CD4-positive, CD25-positive, alpha-beta regulatory T cell (primary cell): ENCODE data around the gene LYZL4. TPM values are rescaled to one million over a fixed set of nuclear protein-coding genes. Genes with fewer than 3 reads are reported as not detected.

Experiments used
- ATAC-seq, 2 donors: fragments of 150-1000 bp; cut with Tn5 transposase; one replicate each; pipeline ENCODE4 v1.10.0; 2021; ENCODE audit warnings: low read depth in 2 of 2, moderate number of reproducible peaks in 2 of 2, moderate library complexity in 1 of 2
- DNase-seq, 3 donors: peaks; one replicate each; pipeline versions ENCODE4 v3.0.0 to v3.0.0-alpha.2; 2012 to 2022; ENCODE audit warnings: mixed read lengths in 1 of 3
- H3K27ac ChIP-seq: one replicate; pipeline ENCODE4 v1.7.0; 2013; ENCODE audit warnings: mild to moderate bottlenecking, low read length; ENCODE audit not compliant: insufficient read depth, poor library complexity, severe bottlenecking
- H3K27me3 ChIP-seq: one replicate; pipeline ENCODE4 v1.7.0; 2013; ENCODE audit warnings: low read length; ENCODE audit not compliant: control insufficient read depth, insufficient read depth
- H3K36me3 ChIP-seq: one replicate; pipeline ENCODE4 v1.7.0; 2013; ENCODE audit warnings: mild to moderate bottlenecking, low read length, moderate library complexity; ENCODE audit not compliant: control insufficient read depth, insufficient read depth
- H3K4me1 ChIP-seq: 2 replicates; pipeline ENCODE4 v1.7.0; 2013; ENCODE audit warnings: mild to moderate bottlenecking, low read length; ENCODE audit not compliant: insufficient read depth, control insufficient read depth, poor library complexity, severe bottlenecking
- H3K4me3 ChIP-seq: one replicate; pipeline ENCODE4 v1.7.0; 2013; ENCODE audit warnings: low read depth, mild to moderate bottlenecking, low read length, moderate library complexity
- H3K9me3 ChIP-seq, 2 experiments: 1 replicate in 1 of 2; 2 replicates in 1 of 2; pipeline ENCODE4 v1.7.0; 2013; ENCODE audit warnings: low read length in 2 of 2, mild to moderate bottlenecking in 1 of 2, moderate library complexity in 1 of 2; ENCODE audit not compliant: control insufficient read depth in 2 of 2
- H3K27ac Mint-ChIP-seq, 3 donors: one replicate each; pipeline ENCODE4 v1.8.0; 2020 to 2022; ENCODE audit warnings: mild to moderate bottlenecking in 3 of 3, mixed read lengths in 3 of 3, moderate library complexity in 2 of 3
- H3K27me3 Mint-ChIP-seq: one replicate; pipeline ENCODE4 v1.8.0; 2022; ENCODE audit warnings: mild to moderate bottlenecking, mixed read lengths
- H3K36me3 Mint-ChIP-seq: one replicate; pipeline ENCODE4 v1.8.0; 2020; ENCODE audit warnings: mixed read lengths
- H3K4me1 Mint-ChIP-seq, 4 donors: one replicate each; pipeline ENCODE4 v1.8.0; 2020 to 2022; ENCODE audit warnings: mixed read lengths in 4 of 4, mild to moderate bottlenecking in 1 of 4
- H3K4me3 Mint-ChIP-seq, 4 donors: one replicate each; pipeline ENCODE4 v1.8.0; 2020 to 2022; ENCODE audit warnings: mild to moderate bottlenecking in 4 of 4, mixed read lengths in 4 of 4, moderate library complexity in 3 of 4
- H3K9me3 Mint-ChIP-seq, 7 donors: one replicate each; pipeline ENCODE4 v1.8.0; 2020 to 2022; ENCODE audit warnings: mixed read lengths in 7 of 7, mild to moderate bottlenecking in 3 of 7, moderate library complexity in 2 of 7
- polyA plus RNA-seq, 4 donors: library from polyadenylated mRNA; unstranded; fragments of 300-500 nt; fragmentation: Illumina TruSeq; gene quantifications; one replicate each; pipeline ENCODE4 v1.2.3, GENCODE V29; 2021
- total RNA-seq: library from RNA; stranded (reverse); gene quantifications from one replicate; pipeline ENCODE4 v1.2.3, GENCODE V29; 2022

The LYZL4 gene
- total and polyA plus RNA-seq, 5 donors from 2014 or later = not detected

DNA sequence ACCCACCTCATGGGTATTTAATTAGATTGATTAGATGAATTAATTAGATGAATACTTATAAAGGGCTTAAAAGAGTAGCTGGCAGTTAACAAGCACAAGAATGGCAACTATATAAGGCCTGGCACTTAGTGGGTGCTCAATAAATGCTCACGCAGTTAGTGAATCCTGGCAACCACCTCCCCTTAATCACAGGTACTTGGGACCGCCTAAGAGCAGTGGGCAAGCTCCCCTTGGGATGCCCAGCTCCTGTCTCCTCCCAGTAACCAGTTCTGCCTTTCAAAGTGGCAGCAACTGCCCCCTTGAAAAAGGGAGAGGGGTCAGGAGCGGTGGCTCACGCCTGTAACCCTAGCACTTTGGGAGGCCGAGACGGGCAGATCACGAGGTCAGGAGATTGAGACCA lies 4.6 kb downstream of the LYZL4 start:
- Mint-ChIP-seq H3K27ac (no peak overlapping the region), H3K36me3 (no peaks in the 10 kb centered on the region), H3K9me3 (peaks cover 0 to 6% (median 0%) of the 10 kb centered on the region in 7 donors), H3K4me3 (no peak overlapping the region), H3K4me1 (peaks cover 0 to 9% (median 2%) of the 10 kb centered on the region in 4 donors), H3K27me3 (no peaks in the 10 kb centered on the region)
- Histone ChIP-seq H3K36me3 (no peaks in the 10 kb centered on the region), H3K4me1 (no peaks in the 10 kb centered on the region), H3K27me3 (no peaks in the 10 kb centered on the region), H3K4me3 (no peak overlapping the region), H3K27ac (no peak overlapping the region), H3K9me3 (no peaks in the 10 kb centered on the region)
- ATAC-seq (no peak), DNase-seq (no peak)

DNA sequence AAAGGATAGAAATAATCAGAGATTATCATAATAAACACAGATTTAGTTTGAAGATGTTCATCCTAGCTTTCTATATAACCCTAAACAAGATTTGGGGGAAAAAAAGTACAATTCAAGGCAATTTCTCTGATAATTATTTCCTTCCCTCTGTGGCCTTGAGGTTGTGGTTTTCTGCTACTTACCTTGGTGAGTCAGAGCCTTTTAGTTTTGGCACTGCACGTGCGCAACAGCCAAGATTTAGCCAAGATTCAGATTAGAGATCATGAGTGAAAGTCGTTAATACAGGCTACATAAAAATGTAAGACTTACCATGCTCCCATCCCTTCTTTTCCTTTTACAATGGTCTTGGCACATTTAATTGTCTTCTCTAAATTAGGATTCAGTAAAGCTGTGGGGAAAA lies 6.7 kb downstream of the LYZL4 start:
- Histone ChIP-seq H3K4me3 (no peak overlapping the region), H3K27me3 (no peaks in the 10 kb centered on the region), H3K9me3 (no peaks in the 10 kb centered on the region), H3K36me3 (no peaks in the 10 kb centered on the region), H3K27ac (no peak overlapping the region), H3K4me1 (no peaks in the 10 kb centered on the region)
- Mint-ChIP-seq H3K9me3 (peaks cover 0 to 3% (median 0%) of the 10 kb centered on the region in 7 donors), H3K4me1 (peaks cover 0 to 11% (median 2%) of the 10 kb centered on the region in 4 donors), H3K27ac (no peak overlapping the region), H3K36me3 (no peaks in the 10 kb centered on the region), H3K27me3 (no peaks in the 10 kb centered on the region), H3K4me3 (no peak overlapping the region)
- DNase-seq (peak in 1 of 3 donors; percentile 12), ATAC-seq (peak; percentile 31 to 59)

DNA sequence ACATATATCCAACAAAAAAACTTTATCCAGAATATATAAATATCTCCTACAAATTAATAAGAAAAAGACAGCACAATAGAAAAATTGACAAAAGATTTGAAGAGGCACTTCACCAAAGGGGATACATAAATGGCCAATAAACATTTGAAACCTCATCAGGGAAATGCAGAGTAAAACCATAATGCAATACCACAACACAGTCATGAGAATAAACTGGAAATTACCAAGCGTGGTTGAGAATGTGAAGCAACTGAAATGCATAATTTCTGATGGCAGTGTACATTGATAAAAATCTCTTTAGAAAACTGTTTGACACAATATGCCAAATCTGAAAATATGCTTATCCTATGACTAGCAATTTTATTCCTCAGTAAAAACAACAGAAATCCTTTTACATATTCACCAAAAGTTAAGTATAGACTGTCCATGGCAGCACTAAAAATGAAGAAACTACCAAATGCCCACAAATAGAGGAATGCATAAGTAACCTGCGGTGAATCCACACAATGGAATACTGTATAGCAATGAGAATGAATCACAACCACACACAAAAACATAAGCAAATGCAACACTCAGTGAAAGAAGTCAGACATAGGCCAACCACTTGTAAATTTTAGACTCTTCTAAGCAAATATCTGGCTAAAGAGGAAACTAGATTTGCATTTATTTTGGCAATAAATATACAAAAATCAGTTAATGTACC lies 7.9 kb downstream of the LYZL4 start:
- Mint-ChIP-seq H3K36me3 (no peaks in the 10 kb centered on the region), H3K4me1 (peaks cover 0 to 11% (median 2%) of the 10 kb centered on the region in 4 donors), H3K9me3 (peaks cover 0 to 3% (median 0%) of the 10 kb centered on the region in 7 donors), H3K4me3 (no peak overlapping the region), H3K27me3 (peaks cover 4% of the 10 kb centered on the region), H3K27ac (no peak overlapping the region)
- no peaks in the 10 kb centered on the region for H3K9me3 ChIP-seq
- no peaks in the 10 kb centered on the region for H3K36me3 ChIP-seq
- no peak overlapping the region for H3K4me3 ChIP-seq
- DNase-seq (no peak), ATAC-seq (no peak)
- no peaks in the 10 kb centered on the region for H3K27me3 ChIP-seq
- H3K4me1 ChIP-seq = no peaks in the 10 kb centered on the region
- no peak overlapping the region for H3K27ac ChIP-seq

DNA sequence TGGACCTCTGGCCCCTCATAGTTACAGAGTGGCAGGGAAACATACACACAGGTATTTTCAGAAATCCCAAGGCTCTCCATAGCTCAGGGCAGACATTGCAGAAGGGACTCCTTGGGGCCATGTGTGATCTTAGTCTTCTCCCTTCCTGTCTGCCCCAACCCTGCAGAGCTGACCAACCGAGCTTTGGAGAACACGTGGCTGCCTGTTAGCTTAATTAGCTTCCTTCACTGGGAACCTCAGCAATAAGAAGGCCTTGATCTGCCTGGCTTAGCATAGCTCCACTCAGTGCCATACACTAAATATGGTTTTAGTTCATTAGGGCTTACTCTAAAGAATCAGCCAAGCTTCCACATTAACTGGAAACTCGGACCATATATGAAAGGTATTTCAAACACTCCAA lies 12.3 kb downstream of the LYZL4 start:
- no peaks in the 10 kb centered on the region for H3K4me1 ChIP-seq
- H3K27ac ChIP-seq = no peak overlapping the region
- no peaks in the 10 kb centered on the region for H3K36me3 Mint-ChIP-seq
- H3K27me3 Mint-ChIP-seq = peaks cover 4% of the 10 kb centered on the region
- DNase-seq (no peak), ATAC-seq (no peak)
- no peaks in the 10 kb centered on the region for H3K27me3 ChIP-seq
- H3K4me3 Mint-ChIP-seq = no peak overlapping the region
- no peak overlapping the region for H3K27ac Mint-ChIP-seq
- H3K9me3 ChIP-seq = no peaks in the 10 kb centered on the region
- no peak overlapping the region for H3K4me3 ChIP-seq
- no peaks in the 10 kb centered on the region for H3K36me3 ChIP-seq
- H3K4me1 Mint-ChIP-seq = peaks cover 0 to 8% (median 2%) of the 10 kb centered on the region in 4 donors
- peaks cover 0 to 2% (median 0%) of the 10 kb centered on the region in 7 donors for H3K9me3 Mint-ChIP-seq

DNA sequence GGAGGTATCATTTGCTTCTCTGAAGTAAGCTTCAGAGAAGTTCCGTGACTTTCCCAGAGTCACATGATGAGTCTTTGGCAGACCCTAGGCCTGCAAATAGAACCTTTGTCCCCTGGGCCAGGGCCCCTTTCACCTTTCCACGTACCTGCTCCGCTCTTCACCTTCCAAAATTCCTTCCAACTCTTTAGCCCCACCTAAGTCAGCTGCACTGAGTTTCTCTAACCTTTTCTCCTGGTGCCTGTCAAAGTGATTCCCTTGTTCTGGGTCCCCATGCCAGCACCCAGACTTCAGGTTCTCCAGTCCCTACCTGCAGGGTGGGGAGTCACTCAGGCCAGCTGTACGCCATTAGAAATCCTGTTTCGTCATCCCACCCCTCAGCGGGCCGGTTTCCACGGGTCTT lies 12.8 kb downstream of the LYZL4 start:
- no peak overlapping the region for H3K27ac ChIP-seq
- H3K27ac Mint-ChIP-seq = peak overlapping the region in 1 of 3 donors; percentile 40
- no peak for DNase-seq
- peaks cover 4% of the 10 kb centered on the region for H3K27me3 Mint-ChIP-seq
- no peaks in the 10 kb centered on the region for H3K9me3 ChIP-seq
- H3K9me3 Mint-ChIP-seq = peaks cover 0 to 2% (median 0%) of the 10 kb centered on the region in 7 donors
- ATAC-seq = no peak
- H3K27me3 ChIP-seq = no peaks in the 10 kb centered on the region
- H3K36me3 ChIP-seq = no peaks in the 10 kb centered on the region
- H3K4me3 ChIP-seq = no peak overlapping the region
- peaks cover 0 to 12% (median 2%) of the 10 kb centered on the region in 4 donors for H3K4me1 Mint-ChIP-seq
- H3K36me3 Mint-ChIP-seq = no peaks in the 10 kb centered on the region
- no peak overlapping the region for H3K4me3 Mint-ChIP-seq
- H3K4me1 ChIP-seq = no peaks in the 10 kb centered on the region

DNA sequence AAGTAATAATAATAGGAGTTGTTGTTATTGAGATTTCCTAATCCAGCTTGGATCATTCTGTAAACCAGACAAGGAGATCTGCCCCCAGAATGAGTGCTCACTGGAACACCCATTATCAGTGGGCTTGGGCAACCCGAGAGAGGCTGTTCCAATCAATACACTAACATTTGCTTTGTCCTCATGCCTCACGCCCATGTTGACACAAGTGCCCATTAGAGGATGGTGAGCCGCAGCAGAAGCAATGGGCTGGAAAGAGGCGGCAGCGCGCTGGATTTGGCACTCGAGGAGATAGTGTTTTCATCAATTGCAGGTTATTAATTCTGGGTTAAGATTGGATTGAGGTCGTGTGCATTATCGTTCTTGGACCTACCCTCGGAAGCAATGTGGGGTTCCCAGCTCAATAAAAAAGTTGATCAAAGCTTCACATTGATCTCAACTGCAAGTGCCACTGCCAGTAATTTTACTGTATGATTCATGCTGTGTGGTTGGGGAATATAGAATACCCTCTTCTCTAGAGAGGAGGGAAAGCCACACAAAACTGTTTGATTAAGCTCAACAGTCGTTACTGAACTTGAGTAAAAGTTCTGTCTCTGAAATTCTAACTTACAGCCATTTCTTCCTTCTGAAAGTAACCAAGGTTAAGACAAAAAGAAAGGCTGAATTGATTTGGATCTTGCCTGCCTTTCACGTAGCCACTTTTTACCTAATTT lies 15.7 kb downstream of the LYZL4 start:
- Histone ChIP-seq H3K9me3 (no peaks in the 10 kb centered on the region), H3K27ac (no peak overlapping the region), H3K4me1 (no peaks in the 10 kb centered on the region), H3K4me3 (no peak overlapping the region), H3K36me3 (no peaks in the 10 kb centered on the region), H3K27me3 (no peaks in the 10 kb centered on the region)
- DNase-seq (no peak), ATAC-seq (no peak)
- no peak overlapping the region for H3K27ac Mint-ChIP-seq
- H3K36me3 Mint-ChIP-seq = no peaks in the 10 kb centered on the region
- H3K4me3 Mint-ChIP-seq = no peak overlapping the region
- no peaks in the 10 kb centered on the region for H3K9me3 Mint-ChIP-seq
- H3K4me1 Mint-ChIP-seq = peaks cover 0 to 25% (median 9%) of the 10 kb centered on the region in 4 donors
- peaks cover 4% of the 10 kb centered on the region for H3K27me3 Mint-ChIP-seq

DNA sequence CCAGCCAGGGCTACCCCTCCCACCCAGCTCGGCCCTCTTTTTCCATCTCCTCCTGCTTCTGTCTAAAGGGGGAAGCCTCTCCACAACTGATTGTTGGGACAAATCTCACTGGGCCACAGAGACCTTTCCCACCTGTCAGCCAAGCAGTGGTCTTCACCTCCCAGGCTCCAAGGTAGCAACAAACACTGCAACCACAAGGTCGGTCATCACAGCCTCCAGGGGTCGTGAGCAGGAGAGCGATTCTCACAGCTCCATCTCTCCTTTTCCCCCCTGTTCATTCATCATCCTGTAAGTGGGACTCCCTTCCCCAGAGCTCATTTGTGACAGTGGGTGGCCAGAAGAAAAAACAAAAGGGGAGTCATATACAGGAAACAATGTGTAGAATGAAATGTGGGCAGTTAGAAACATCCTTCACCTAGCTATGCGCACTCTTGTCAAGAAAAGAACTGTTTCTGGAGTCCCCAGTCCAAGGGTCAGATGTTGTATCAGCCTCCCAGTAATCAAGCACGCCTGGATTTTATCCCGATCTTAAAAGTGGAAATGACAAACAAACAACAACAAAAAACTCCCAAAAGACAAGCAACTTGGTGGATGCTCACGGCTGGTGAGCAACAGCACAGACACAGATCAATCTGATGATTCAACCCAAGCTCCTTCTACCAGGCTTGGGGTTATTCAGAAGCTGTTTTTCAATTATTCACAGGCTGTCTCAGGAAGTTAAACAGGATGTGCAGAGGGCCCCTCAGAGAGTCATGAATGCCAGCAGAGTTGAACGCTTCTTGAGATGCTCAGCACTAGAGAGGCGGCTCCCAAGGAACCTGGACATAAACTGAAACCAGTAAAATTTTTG lies 22.4 kb downstream of the LYZL4 start:
- H3K27me3 Mint-ChIP-seq = peaks cover 4% of the 10 kb centered on the region
- no peaks in the 10 kb centered on the region for H3K9me3 ChIP-seq
- H3K36me3 Mint-ChIP-seq = no peaks in the 10 kb centered on the region
- DNase-seq (peak in 2 of 3 donors; percentile 14 to 77), ATAC-seq (peak; percentile 94 to 96)
- H3K4me1 Mint-ChIP-seq = peaks cover 22 to 59% (median 27%) of the 10 kb centered on the region in 4 donors
- no peaks in the 10 kb centered on the region for H3K9me3 Mint-ChIP-seq
- no peaks in the 10 kb centered on the region for H3K36me3 ChIP-seq
- peaks cover 21% of the 10 kb centered on the region for H3K4me1 ChIP-seq
- H3K27ac ChIP-seq = peak overlapping the region; percentile 72
- peak overlapping the region; percentile 93 to 99 (median 97) for H3K27ac Mint-ChIP-seq
- H3K4me3 Mint-ChIP-seq = peak overlapping the region in 3 of 4 donors; percentile 61 to 85 (median 61)
- peak overlapping the region; percentile 52 for H3K4me3 ChIP-seq
- H3K27me3 ChIP-seq = no peaks in the 10 kb centered on the region
